Stromal cell of bone marrow (primary cell): ENCODE results near the gene DLK1.

ENCODE experiments used
- DNase-seq: peaks from one replicate; pipeline ENCODE4 v3.0.0-alpha.2; 2012; ENCODE audit warnings: low read depth

The DLK1 gene

DNA sequence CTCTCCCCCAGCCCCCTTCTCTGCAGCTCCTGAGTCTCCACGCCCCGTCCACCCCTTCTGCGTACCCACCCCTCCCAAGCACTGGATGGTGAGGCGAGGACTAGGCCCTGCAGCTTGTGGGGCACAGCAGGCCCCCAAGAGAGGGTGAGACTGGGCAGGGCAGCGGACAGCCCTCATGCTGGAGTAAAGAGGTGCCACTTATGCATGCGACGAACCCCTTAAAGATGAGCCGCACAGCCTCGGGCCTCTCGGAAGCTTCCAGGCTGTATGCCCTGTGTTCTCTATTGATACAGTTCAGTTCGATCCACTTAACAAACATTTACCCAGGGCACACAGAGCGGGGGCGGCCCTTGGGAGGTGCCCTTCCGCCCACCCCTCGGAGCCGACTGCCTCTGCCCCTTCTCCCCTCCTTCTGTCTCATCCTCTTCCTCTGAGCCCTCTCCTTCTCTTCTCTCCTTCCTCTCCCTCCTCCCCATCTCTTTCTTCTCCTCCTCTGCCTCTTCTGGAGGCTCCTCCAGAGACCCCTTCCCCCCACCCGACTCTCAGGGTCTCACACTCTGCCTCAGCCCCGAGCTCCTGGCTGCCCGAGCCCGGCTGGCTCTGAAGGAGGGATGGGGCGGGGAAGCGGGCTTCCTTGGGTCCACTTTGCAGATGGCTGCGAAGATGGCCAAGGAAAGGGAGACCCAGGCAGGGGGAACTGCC lies 32.7 kb upstream of the DLK1 start:
- no peak for DNase-seq

DNA sequence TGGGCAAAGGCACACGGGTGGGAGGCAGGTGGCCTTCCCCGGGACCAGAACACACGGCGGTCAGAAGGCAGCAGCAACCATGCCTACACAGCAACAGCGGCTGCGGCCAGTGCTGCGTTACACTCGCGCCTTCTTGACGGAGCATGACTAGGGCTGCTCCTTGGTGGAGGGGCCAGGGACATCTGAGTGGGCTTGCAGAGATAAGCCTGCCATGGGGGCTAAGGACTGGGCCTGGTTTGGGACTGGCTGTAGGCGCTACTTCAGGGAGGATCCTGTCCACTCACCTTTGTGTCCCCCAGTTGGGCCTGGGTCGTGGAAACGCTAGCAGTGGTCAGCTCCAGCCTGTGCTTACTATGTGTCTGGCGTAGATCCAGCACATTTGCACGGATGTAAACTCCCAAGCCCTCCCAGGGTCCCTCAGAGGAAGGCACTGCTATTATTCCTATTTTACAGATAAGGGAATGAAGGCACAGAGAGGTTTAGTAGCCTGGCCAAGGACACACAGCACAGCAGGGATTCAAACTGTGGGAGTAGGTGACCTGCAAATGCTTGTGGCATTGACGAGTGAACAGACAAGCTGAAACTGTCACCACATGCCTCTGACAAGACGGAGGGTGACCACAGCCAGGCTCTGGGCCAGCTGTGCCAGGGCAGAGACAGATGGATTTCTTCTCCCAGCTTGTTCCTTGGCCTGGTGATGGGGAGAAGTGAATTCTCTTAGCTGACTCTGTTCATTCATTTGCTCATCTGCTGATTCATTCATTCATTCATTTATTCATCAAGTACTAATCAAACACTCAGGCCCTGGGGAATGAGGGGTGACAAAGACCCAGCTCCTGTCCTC lies 31.9 kb upstream of the DLK1 start:
- no peak for DNase-seq

DNA sequence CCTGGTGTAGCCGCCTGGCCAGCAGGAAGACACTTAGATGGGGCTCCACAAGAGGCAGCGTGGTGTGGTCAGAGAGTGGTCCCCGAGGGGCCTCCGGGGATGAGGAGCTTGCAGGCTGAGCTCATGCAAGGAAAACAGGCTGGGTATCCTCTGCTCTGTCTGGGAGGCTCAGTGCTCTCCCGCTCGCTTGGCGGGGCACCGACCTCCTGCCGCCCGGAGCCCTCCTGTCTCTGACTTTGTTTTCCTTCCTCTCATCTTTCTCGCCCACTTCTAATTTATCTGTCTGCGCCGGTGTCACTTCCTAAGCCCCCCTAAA lies 31.3 kb upstream of the DLK1 start:
- DNase-seq = no peak

DNA sequence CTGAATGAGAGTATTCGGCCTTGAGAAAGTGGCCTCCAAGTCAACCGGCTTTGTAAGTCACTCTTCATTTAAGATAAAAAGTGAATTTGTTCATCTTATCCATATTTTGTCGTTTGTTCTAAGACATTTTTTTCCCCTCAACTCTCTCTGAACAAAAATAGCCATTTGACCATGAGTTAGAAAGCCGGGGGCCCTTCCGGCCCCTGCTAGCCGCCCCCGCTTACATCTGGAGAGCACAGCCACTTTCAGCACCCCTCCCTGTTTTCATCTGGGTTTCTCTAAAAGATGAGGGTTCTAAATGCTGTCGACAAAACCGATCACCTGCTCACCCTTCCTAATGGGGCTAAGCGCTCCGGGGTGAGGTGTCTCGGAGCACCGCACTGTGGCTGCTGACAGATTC lies 30.7 kb upstream of the DLK1 start:
- no peak for DNase-seq

DNA sequence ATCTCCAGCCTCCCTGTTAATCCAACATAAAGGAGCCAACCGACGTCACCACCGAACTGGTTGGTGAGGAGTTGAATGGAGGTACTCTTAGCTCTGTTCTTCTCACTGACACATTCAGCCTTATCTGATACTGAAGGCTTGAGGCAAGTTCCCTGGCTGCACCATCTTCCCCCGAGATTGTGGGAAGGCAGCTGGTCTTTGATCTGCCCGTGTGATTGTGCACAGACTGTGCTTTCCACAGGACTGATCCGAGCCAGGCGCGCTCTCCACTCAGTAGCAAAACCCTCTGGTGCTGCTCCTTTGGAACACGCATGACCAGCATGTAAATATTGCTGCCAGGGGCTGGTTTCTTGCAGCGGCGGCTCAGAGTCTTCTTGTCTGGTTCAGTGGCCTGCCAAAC lies 30.1 kb upstream of the DLK1 start:
- DNase-seq = no peak

DNA sequence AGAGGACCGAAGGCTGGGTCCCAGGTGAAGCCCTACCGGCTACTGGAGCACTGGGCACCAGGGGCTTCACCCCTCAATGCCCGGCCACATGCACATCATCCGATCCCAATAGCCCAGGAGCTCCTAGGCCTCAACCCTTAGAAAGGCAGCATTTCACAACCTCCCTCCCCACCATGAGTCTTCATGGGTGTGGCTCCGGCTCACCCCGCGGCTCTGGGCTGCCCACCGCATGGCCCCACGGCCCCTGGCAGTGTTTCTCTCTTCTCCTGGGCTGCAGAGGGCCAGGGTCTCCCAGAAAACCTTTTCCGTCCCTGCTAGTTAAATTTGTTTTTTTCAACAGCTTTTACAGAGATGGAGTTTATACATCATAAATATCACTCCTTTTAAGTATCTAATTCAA lies 28.6 kb upstream of the DLK1 start:
- no peak for DNase-seq

DNA sequence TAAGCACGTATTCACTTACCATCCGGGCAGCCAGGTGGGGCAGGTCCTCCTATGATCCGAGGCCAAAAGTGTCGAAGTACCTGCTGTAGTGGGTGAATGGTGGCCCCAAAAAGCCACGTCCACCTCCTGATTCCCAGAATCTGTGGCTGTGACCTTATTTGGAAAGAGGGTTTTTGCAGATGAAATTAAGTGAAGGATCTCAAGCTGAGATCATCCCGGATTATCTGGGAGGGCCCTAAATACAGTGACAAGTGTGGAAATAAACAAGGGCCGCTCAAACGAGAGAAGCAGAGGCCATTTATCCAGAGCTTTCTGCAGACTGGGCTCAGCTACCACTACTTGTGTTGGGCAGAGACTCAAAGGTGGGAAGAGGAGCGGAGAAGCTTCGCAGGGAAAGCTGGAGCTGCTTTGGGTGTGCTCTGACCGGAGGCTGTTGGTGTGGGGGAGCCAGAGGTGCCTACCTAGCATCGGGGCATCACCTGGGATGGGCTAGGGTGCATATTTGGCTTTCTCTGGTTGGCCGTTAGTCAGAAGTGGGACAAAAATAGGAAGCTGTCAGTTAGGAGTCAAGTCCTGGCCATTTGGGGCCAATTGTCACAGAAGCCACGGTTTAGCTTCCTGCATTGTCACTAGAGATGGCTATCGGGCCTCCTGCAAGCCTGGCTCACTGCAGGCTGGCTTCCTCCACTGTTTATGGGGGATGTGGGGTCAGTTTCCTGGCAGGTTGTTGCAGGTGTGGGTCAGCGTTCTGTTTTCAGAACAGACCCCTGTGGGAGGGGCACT lies 27.8 kb upstream of the DLK1 start:
- no peak for DNase-seq

DNA sequence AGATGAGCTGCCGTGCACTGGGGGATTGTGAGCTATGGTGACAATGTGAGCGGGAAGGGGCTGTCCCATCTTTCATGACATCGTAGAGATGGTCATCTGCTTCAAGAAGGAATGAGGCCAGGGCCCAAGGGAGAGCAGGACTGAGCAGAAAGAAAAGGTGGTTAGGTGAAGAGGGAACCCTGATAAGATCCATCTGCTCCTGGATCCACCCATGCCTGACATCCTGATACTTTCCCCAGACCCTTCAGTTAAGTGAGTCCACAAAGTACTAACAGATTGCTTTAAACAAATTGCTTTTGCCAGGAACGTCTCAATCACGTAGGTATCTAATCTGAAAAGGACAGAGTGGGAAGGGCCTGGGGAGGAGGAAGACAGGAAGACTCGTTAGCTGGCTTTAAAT lies 25.4 kb upstream of the DLK1 start:
- DNase-seq = no peak

DNA sequence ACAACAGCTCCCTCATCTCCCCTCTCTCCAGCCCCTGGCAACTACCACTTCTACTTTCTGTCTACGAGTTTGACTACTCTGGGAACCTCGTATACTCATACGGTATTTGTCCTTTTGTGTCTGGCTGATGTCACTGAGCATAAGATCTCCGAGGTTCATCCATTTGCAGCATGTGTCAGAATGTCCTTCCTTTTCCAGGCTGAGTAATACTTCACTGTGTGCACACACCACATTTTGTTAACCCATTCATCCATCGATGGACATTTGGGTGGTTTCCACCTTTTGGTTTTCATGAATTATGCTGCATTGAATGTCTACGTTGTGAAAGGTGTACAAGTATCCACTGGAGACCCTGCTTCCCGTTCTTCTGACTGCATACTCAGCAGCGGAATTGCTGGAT lies 24.1 kb upstream of the DLK1 start:
- DNase-seq = no peak

DNA sequence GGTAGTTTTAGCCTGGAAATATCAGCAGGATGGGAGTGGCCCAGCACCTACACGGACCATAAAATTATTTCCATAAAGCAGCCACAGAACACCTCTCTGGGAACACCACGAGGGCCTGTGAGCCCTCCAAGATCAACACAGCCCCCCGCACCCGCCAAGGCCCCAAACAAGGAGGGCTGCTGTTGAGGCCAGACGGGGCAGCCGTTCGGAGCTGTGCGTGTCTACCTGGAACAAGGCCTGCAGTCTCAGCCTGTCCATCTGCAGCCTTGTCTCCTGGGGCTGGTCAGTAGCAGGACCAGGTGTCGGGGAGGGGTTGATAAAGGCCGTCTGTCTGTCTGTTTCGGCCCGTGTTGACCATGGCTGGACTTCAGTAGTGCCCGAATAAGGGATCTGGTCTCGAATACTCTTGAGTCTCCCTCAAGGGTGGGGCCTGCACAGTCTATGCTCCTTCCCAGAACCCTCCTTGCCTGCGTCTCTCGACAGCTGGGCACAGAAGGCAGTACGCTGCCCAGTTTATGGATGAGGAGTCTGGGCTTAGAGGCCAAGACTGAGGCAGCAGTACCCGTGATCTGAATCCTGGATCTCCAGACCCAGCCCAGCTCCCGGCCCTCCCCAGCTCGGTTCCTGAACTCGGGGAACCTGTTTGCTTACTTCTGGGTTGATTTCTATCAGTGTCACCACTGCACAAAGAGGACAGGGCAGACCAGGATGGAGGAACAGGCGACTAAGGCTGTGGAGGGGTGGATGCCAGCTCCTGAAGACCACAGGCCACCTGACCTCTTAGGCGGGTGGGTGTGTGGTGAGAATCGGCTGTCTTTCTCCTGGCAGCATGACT lies 23.1 kb upstream of the DLK1 start:
- DNase-seq = no peak

DNA sequence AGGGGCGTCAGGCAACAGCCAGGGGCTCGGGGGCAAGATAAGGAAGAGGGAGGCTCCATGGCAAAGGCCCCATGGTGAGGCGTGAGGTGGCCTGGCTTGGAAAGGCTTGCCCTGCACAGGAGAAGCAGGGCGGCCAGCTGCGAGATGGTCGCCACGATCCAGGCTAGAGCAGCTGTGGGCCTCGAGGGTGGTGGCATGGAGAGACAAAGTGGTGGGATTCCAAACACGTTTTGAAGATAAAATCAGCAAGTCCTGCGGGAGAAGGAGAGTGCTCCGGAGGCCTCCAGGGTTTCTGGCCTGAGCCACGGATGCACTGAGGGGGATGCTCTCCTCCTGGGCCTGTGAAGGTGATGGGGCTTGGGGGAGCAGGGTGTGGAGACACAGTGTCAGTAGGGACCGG lies 20.5 kb upstream of the DLK1 start:
- DNase-seq = no peak

DNA sequence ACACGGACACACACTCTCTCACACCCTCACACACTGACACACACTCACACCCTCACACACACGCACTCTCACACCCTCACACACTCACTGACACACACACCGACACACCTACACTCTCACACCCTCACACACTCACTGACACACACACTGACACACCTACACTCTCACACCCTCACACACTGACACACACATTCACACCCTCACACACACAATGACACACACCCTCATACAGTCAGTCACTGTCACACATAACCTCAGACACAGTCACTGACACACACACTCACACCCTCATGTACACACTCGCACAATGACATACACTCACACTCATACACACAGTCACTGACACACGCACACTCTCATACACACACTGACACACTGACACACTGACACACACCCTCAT lies 19.8 kb upstream of the DLK1 start:
- DNase-seq = no peak

DNA sequence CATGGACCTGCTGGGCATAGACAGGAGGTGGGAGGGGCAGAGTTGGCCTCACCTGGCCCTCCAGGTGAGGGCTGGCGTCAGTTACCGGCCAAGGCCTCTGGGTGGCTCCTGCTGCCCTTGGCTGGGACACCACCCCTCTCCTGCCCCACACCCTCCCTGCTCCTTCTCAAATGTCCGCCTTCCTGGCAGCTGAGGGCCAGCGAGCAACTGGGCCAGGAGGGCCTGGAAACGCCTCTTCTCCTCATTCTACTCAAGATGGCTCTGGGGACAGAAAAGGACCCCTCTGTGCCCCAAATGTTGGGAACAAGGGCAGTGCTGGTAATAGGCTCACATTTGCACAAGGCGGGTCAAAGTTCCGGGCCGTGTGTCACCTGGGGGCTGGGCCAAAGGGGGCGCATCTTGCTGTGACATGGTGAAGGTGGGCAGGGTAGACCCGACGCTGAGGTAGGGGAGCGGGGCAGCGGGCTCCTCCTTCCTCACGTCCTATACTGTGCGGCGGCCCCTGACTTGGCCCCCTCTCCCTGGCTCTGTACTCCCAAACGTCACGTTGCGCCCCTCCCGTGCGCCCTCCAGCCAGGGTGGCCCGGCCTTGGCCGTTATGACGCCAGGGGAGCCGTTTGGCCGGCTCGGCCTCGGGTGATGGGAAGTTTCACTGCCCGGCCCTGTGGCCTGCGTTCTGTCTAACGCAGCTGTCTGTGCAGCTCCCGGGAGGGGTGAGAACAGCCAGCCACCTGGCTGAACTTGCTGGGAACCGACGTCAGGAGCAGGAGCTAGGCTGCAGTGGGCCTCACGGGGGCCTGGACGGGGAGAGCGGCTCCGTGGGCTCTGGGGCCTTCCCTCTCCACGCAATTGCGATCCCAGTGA lies 18.0 kb upstream of the DLK1 start:
- DNase-seq = no peak

DNA sequence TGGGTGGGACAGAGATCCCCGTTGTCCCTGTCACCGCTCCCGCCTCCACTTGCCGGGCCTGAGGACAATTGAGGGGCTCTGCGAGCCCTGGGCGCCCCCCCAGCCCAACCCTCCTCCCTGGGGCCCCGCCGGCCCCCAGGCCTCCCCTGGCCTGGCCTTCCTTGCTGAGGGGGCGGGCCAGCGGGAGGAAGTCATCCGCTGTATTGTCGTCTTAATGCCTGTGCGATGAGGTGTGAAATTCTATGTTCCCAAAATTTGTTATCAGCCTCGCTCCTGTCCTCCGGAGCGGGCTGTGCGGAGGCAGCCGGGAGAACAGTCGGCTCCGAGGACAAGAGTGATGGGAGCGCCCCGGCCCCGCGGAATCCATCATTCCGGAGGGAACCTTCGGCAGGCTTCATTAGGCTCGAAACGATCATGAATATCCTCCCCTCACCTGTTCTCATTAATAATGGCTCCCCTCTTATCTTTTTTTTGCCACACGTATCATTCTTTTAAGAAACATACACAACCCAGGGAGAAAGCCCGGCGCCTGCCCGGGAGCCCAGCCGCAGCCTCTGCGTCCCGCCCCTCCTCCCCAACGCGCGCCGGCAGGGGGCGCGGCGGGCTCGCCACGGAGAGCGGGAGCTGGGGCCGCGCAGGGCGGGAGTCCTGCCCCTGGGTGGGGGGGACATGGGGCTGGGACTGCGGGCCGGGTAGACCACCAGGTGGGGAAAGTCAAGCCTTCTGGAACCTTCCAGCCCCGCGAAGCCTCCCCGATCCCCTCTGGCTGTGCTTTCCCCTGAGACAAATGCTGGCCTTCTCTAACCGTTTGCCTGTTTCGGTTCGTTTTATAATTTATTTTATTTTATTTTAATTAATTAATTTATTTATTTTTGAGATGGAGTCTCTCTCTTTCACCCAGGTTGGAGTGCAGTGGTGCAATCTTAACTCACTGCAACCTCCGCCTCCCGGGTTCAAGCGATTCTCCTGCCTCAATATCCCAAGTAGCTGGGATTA lies 17.1 kb upstream of the DLK1 start:
- no peak for DNase-seq

DNA sequence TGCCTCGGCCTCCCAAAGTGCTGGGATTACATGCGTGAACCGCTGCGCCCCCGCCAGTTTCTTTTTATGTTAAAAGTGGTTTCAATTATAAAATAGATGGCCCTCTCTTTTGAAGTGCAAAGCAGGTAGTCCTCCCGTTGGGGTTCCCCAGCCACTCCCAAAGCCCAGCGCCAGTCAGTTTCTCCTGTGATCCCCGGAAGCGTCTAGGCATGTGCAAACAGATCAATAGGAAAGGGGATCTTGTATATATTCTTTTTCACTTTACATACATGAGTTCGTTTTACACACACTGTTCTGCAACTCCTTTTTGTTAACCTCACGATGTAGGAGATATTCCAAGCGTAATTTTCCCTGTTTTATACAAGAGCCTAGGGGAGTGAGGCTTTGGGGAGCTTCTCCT lies 16.3 kb upstream of the DLK1 start:
- no peak for DNase-seq

DNA sequence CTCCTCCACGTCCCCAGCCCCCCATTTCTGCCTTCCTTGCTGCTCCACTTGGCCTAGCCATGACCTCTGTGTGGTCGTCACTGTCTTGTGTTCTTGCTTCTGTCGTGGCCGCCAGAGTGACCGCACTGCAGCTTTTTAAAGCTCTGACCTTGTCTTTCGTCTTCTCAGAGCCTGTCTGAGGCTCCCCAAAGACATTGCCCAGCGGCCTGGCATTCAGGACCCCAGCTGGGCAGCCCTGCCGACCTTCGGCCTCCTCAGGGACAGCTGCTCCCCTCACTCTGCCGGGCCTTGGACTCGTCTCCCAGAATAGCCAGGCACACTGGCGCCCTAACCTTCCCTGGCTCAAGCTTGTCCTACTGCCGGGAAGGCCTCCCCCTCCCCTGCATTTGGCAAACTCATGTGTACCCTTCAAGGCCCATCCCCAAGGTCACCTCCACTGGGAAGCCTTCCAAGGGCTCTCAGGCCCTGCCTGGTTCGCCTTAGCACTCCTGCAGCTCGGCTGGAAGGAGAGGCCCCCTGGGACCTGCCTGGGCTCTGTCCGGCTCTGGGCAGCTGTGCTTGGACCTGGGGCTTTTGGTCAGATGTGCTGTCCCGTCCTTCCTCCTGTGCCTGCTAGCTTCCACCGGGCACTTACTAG lies 15.7 kb upstream of the DLK1 start:
- no peak for DNase-seq

DNA sequence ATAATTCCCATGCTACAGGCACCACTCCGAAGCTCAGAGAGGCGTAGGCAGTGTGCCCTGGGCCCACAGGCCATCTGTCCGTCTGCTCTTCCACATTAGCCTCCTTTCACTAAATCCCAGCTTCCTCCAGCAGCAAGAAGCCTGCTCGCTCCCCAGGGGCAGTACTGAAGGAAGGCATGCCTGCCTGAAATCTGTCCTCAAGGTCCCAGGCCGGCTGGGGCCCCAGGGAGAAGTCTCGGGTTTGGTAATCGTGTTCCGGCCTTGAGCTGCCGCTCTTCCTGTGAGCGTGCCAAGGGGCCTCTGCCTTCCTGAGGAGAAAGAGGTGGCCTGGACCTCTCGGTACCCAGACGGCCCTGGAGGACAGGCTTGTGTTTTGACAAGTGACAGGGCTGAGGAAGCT lies 15.2 kb upstream of the DLK1 start:
- no peak for DNase-seq

DNA sequence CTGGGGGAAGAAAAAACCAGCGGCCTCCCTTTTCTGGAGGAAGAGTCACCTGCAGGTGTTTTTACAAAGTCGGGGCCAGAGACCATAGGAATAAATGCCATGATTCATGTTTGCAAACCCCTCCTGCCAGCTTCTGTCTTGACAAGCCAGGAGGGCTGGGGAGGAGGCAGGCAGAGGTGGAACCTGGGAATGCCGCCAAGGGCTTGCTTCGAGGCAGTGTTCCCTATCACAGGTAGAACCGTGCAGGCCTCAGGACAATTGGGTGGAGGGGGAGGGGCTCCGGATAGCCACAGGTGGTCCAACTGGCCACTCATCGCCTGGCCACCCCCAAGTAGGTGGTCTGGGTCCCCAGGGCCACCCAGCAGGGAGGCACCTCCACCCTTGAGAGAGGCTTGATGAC lies 14.2 kb upstream of the DLK1 start:
- no peak for DNase-seq

DNA sequence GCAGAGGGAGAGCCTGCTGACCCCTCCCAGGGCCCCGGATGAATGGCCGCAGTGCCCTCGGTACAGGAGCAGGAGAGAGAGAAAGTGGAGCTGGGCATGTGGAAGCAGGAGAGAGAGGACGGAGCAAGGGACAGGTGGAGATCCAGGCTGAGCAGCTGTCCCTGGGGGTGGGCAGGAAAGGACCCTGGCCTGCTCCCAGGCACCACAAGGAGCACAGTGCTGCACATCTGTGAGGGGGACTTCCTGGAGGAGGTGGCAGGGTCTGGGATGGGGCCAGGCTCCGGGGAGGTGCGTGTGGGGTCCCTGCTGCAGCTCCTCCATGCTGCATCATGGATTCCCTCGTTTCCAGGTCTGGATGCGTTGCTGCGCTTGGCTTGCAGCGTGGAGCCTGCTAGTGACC lies 13.0 kb upstream of the DLK1 start:
- DNase-seq = no peak
